Esophagus muscularis mucosa (tissue), 4 donors: ENCODE results near the gene CHSY3.

Experiments used
- CTCF ChIP-seq, 3 experiments: fragments of 200-600 bp in 2 of 3; fragments of 450-650 bp in 1 of 3; sonication (generic) in 2 of 3; IDR thresholded peaks; one replicate each; pipeline ENCODE4 v1.5.1; 2017 to 2019; ENCODE audit warnings: antibody characterized with exemption in 3 of 3, mild to moderate bottlenecking in 2 of 3, moderate library complexity in 1 of 3
- EP300 ChIP-seq: sonication (generic); formaldehyde crosslinking; IDR thresholded peaks from one replicate; pipeline ENCODE4 v1.6.1; 2017; ENCODE audit warnings: antibody characterized with exemption
- POLR2A ChIP-seq: fragments of 450-650 bp; IDR thresholded peaks from one replicate; pipeline ENCODE4 v1.6.1; 2017; ENCODE audit warnings: antibody characterized with exemption, moderate library complexity, mild to moderate bottlenecking, low read depth

- TF ChIP-seq CTCF (IDR thresholded peaks at IDR 0.05) (no peak), POLR2A (no peak), EP300 (no peak)
These were observed 131.1 kb downstream of the CHSY3 start for GRCh38 chr5:130035388-130035787.
